Osteocyte (in vitro differentiated cells): ENCODE results near the gene EPS15. TPM values are rescaled to one million over a fixed set of nuclear protein-coding genes. Genes with fewer than 3 reads are reported as not detected.

Source experiments
- DNase-seq: peaks from one replicate; pipeline ENCODE4 v3.0.0; 2021; ENCODE audit warnings: mixed read lengths; ENCODE audit not compliant: unreplicated experiment; ENCODE audit errors: extremely low spot score
- H3K27ac Mint-ChIP-seq: one replicate; pipeline ENCODE4 v1.8.0; 2021; ENCODE audit warnings: mild to moderate bottlenecking, mixed read lengths; ENCODE audit not compliant: unreplicated experiment
- H3K27me3 Mint-ChIP-seq: one replicate; pipeline ENCODE4 v1.8.0; 2021; ENCODE audit warnings: mixed read lengths; ENCODE audit not compliant: unreplicated experiment
- H3K36me3 Mint-ChIP-seq: one replicate; pipeline ENCODE4 v1.8.0; 2021; ENCODE audit warnings: mixed read lengths; ENCODE audit not compliant: unreplicated experiment
- H3K4me1 Mint-ChIP-seq: one replicate; pipeline ENCODE4 v1.8.0; 2021; ENCODE audit warnings: mixed read lengths; ENCODE audit not compliant: unreplicated experiment
- H3K4me3 Mint-ChIP-seq: one replicate; pipeline ENCODE4 v1.8.0; 2021; ENCODE audit warnings: mild to moderate bottlenecking, moderate library complexity, mixed read lengths; ENCODE audit not compliant: unreplicated experiment
- H3K9me3 Mint-ChIP-seq: one replicate; pipeline ENCODE4 v1.8.0; 2021; ENCODE audit warnings: mixed read lengths; ENCODE audit not compliant: unreplicated experiment
- total RNA-seq: library from RNA; stranded (reverse); gene quantifications from 2 replicates; pipeline ENCODE4 v1.2.1, GENCODE V29; 2021
- TF ChIP-seq, protein P1 (sequence below): fragments of 200-600 bp; sonication (generic); IDR thresholded peaks from 2 replicates; pipeline ENCODE4 v1.5.0; 2021; ENCODE audit warnings: antibody characterized with exemption, mild to moderate bottlenecking, moderate library complexity

The EPS15 gene
- total RNA-seq, 1 donor from 2014 or later = 62.4 TPM

DNA sequence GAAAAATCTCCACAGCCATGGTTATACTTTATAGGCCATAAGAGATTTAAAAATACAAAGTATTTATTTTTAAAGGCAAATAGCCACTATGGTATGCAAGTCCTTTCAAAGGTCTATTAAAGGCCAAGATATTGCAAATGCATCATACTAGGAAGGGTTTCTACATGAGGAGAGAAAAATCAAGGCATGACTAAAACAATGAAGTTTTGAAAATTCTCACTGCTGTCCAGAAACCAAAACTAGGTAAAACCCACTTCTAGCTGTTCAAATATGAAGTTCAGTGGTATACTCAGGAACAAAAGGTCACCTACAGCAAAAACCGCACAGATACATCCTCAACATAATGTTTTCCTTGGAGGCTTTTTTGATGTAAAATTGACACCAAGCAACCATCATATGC, 75.0 kb downstream of the EPS15 start:
- Mint-ChIP-seq H3K36me3 (peaks cover 43% of the 10 kb centered on the region), H3K27me3 (no peaks in the 10 kb centered on the region), H3K4me3 (no peak overlapping the region), H3K27ac (peak overlapping the region; percentile 70), H3K4me1 (peaks cover 33% of the 10 kb centered on the region), H3K9me3 (peaks cover 1% of the 10 kb centered on the region)
- TF ChIP-seq, protein P1, sequence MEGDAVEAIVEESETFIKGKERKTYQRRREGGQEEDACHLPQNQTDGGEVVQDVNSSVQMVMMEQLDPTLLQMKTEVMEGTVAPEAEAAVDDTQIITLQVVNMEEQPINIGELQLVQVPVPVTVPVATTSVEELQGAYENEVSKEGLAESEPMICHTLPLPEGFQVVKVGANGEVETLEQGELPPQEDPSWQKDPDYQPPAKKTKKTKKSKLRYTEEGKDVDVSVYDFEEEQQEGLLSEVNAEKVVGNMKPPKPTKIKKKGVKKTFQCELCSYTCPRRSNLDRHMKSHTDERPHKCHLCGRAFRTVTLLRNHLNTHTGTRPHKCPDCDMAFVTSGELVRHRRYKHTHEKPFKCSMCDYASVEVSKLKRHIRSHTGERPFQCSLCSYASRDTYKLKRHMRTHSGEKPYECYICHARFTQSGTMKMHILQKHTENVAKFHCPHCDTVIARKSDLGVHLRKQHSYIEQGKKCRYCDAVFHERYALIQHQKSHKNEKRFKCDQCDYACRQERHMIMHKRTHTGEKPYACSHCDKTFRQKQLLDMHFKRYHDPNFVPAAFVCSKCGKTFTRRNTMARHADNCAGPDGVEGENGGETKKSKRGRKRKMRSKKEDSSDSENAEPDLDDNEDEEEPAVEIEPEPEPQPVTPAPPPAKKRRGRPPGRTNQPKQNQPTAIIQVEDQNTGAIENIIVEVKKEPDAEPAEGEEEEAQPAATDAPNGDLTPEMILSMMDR = no peak
- no peak for DNase-seq

DNA sequence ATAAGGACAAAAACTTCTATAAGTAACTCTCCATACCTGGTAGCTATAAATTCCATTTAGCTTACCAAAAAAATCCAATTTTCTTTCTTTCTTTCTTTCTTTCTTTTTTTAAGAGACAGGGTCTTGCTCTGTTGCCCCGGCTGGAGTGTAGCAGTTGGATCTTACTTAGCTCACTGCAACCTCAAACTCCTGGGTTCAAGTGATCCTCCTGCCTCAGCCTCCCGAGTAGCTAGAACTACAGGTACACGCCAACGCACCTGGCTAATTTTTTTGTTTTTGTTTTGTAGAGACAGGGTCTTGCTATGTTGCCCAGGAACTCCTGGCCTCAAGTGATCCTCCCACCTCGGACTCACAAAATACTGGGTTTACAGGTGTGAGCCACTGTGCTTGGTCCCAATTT, 75.5 kb downstream of the EPS15 start:
- no peak overlapping the region for H3K27ac Mint-ChIP-seq
- DNase-seq = no peak
- TF ChIP-seq, protein P1 = no peak
- no peaks in the 10 kb centered on the region for H3K27me3 Mint-ChIP-seq
- peaks cover 47% of the 10 kb centered on the region for H3K36me3 Mint-ChIP-seq
- no peaks in the 10 kb centered on the region for H3K9me3 Mint-ChIP-seq
- H3K4me3 Mint-ChIP-seq = no peak overlapping the region
- peaks cover 33% of the 10 kb centered on the region for H3K4me1 Mint-ChIP-seq

DNA sequence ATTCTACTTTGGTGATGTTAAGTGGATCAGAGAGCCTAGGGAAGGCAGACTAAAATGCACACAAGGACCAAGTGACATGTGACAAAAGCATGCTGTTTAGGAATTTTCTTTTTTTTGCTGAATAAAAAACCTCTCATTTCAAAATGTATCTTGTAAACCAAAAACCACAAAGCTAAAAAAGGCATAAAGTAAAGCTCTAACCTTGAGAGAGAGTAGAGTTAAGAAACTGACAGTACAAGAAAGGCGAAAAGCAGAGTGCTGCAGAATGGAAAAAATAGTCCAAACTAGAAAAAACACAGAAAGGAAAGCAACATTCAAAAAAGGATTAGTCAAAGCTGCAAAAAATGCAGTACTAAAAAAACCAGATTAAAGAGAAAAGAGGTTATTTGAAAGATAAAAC, 76.5 kb downstream of the EPS15 start:
- Mint-ChIP-seq H3K27ac (peak overlapping the region; percentile 20), H3K36me3 (peaks cover 40% of the 10 kb centered on the region), H3K9me3 (no peaks in the 10 kb centered on the region), H3K4me1 (peaks cover 33% of the 10 kb centered on the region), H3K27me3 (no peaks in the 10 kb centered on the region), H3K4me3 (no peak overlapping the region)
- DNase-seq = no peak
- TF ChIP-seq, protein P1 = no peak

DNA sequence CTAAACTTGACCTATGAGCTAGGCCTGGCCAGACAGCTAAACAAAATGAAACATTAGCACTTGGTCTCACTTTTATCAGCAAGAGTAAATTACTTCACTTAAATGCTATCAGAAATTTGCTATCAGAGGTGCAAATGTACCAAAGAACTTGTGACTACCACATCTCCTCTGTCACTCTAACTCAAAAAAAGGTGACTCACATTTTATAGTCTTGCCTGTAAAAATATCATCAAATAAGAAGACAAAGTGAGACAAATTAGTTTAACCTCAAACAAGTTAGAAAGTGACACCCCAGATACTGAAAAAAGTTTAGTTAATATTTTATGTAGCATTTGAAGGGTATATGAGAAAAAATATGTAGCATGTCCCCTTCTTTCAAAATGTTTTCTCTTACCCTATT, 76.9 kb downstream of the EPS15 start:
- Mint-ChIP-seq H3K4me1 (peaks cover 33% of the 10 kb centered on the region), H3K27ac (peak overlapping the region; percentile 20), H3K9me3 (no peaks in the 10 kb centered on the region), H3K36me3 (peaks cover 36% of the 10 kb centered on the region), H3K27me3 (no peaks in the 10 kb centered on the region), H3K4me3 (no peak overlapping the region)
- TF ChIP-seq, protein P1 = no peak
- no peak for DNase-seq

DNA sequence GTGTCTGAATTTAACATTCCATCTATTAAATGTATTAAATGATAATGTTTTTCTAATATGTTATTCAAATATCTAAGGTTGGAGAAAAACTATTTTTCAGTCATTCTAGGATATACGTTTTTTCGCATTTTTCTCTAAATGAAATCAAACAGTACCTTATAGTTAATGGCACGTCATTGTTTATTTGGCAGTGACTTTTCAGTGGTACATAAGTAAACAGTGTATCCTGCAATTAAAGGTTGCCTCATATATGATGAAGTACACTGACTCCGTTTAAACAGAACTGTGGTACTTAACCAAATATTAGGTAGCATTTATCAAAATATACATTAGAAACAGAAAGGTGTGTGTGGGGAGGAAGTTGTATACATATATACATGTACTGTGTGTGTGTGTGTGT, 79.2 kb downstream of the EPS15 start:
- Mint-ChIP-seq H3K4me3 (no peak overlapping the region), H3K27ac (no peak overlapping the region), H3K9me3 (no peaks in the 10 kb centered on the region), H3K4me1 (peaks cover 24% of the 10 kb centered on the region), H3K27me3 (no peaks in the 10 kb centered on the region), H3K36me3 (peaks cover 36% of the 10 kb centered on the region)
- TF ChIP-seq, protein P1 = no peak
- DNase-seq = no peak
